Peyer's patch (tissue), 4 donors: ENCODE measurements around the gene MAGI3.

Experiments
- CTCF ChIP-seq, 6 experiments: fragments of 450-650 bp in 4 of 6; fragments of 200-600 bp in 2 of 6; sonication (generic) in 1 of 6; IDR thresholded peaks; one replicate each; pipeline ENCODE4 v1.5.1; 2017 to 2019; ENCODE audit warnings: antibody characterized with exemption in 6 of 6, mild to moderate bottlenecking in 3 of 6, moderate library complexity in 1 of 6
- POLR2A ChIP-seq, 2 donors: fragments of 450-650 bp; IDR thresholded peaks; one replicate each; pipeline ENCODE4 v1.5.1; 2017; ENCODE audit warnings: antibody characterized with exemption in 2 of 2, mild to moderate bottlenecking in 2 of 2, moderate library complexity in 2 of 2

- peak in 3 of 6 experiments; percentile 19 to 34 (median 26) for TF ChIP-seq CTCF (IDR thresholded peaks at IDR 0.05)
- no peak for TF ChIP-seq POLR2A (IDR thresholded peaks at IDR 0.05)
Observed at GRCh38 chr1:113453771-113454083, 63.4 kb downstream of the MAGI3 start.
